ENCODE measurements around the gene CMSS1.

The CMSS1 gene

GRCh38 chr3:99873269-99874102 lies 55.8 kb downstream of the CMSS1 start:
- Histone ChIP-seq H3K36me3 (ENCODE audit: insufficient read depth, low read length) (no peaks in the 10 kb centered on the region), H3K4me1 (ENCODE audit: insufficient read depth, low read length, poor library complexity, severe bottlenecking) (peaks cover 23% of the 10 kb centered on the region)

GRCh38 chr3:99874237-99875002 lies 56.8 kb downstream of the CMSS1 start:
- no peaks in the 10 kb centered on the region for H3K27me3 ChIP-seq (ENCODE audit: insufficient read depth, low read length, poor library complexity, severe bottlenecking)
- H2AFZ ChIP-seq (ENCODE audit: low read length), result no peak overlapping the region
- H3F3A ChIP-seq (ENCODE audit: low read depth), result no peaks in the 10 kb centered on the region
- TF ChIP-seq, protein P1, sequence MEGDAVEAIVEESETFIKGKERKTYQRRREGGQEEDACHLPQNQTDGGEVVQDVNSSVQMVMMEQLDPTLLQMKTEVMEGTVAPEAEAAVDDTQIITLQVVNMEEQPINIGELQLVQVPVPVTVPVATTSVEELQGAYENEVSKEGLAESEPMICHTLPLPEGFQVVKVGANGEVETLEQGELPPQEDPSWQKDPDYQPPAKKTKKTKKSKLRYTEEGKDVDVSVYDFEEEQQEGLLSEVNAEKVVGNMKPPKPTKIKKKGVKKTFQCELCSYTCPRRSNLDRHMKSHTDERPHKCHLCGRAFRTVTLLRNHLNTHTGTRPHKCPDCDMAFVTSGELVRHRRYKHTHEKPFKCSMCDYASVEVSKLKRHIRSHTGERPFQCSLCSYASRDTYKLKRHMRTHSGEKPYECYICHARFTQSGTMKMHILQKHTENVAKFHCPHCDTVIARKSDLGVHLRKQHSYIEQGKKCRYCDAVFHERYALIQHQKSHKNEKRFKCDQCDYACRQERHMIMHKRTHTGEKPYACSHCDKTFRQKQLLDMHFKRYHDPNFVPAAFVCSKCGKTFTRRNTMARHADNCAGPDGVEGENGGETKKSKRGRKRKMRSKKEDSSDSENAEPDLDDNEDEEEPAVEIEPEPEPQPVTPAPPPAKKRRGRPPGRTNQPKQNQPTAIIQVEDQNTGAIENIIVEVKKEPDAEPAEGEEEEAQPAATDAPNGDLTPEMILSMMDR (conservative IDR thresholded peaks at IDR 0.05; ENCODE audit: low read length), result no peak
- no peak for TF ChIP-seq EZH2phosphoT487 (IDR thresholded peaks at IDR 0.05; ENCODE audit: borderline replicate concordance)
- no peak overlapping the region for H3K4me2 ChIP-seq (ENCODE audit: low read depth, low read length, poor library complexity, severe bottlenecking)
- no peak overlapping the region for H3K9ac ChIP-seq (ENCODE audit: low read depth, low read length, poor library complexity, severe bottlenecking)
- peaks cover 20% of the 10 kb centered on the region for H3K4me1 ChIP-seq (ENCODE audit: insufficient read depth, low read length, poor library complexity, severe bottlenecking)
- no peaks in the 10 kb centered on the region for H3K9me3 ChIP-seq (ENCODE audit: insufficient read depth, low read depth, low read length)
- H3K79me2 ChIP-seq (ENCODE audit: insufficient read depth, low read length), result no peaks in the 10 kb centered on the region
- no peaks in the 10 kb centered on the region for H3K9me2 ChIP-seq (replicated peaks; ENCODE audit: low read depth, low read length)
- H3K4me3 ChIP-seq (ENCODE audit: low read length, poor library complexity, severe bottlenecking), result no peak overlapping the region
- H4K20me1 ChIP-seq (ENCODE audit: insufficient read depth, low read length, poor library complexity, severe bottlenecking), result no peaks in the 10 kb centered on the region
- H3K36me3 ChIP-seq (ENCODE audit: insufficient read depth, low read length), result no peaks in the 10 kb centered on the region

More at GRCh38 chr3:99873269-99874102, 55.8 kb downstream of the CMSS1 start:
- Histone ChIP-seq H2AFZ (ENCODE audit: low read length) (no peak overlapping the region), H3F3A (ENCODE audit: low read depth) (no peaks in the 10 kb centered on the region), H3K27me3 (ENCODE audit: insufficient read depth, low read length, poor library complexity, severe bottlenecking) (no peaks in the 10 kb centered on the region), H3K79me2 (ENCODE audit: insufficient read depth, low read length) (no peaks in the 10 kb centered on the region), H4K20me1 (ENCODE audit: insufficient read depth, low read length, poor library complexity, severe bottlenecking) (no peaks in the 10 kb centered on the region), H3K4me2 (ENCODE audit: low read depth, low read length, poor library complexity, severe bottlenecking) (no peak overlapping the region), H3K9me3 (ENCODE audit: insufficient read depth, low read depth, low read length) (no peaks in the 10 kb centered on the region), H3K9ac (ENCODE audit: low read depth, low read length, poor library complexity, severe bottlenecking) (no peak overlapping the region), H3K4me3 (ENCODE audit: low read length, poor library complexity, severe bottlenecking) (no peak overlapping the region), H3K9me2 (replicated peaks; ENCODE audit: low read depth, low read length) (no peaks in the 10 kb centered on the region)
- TF ChIP-seq EZH2phosphoT487 (IDR thresholded peaks at IDR 0.05; ENCODE audit: borderline replicate concordance), result no peak
- TF ChIP-seq, protein P1 (conservative IDR thresholded peaks at IDR 0.05; ENCODE audit: low read length), result no peak

DNA sequence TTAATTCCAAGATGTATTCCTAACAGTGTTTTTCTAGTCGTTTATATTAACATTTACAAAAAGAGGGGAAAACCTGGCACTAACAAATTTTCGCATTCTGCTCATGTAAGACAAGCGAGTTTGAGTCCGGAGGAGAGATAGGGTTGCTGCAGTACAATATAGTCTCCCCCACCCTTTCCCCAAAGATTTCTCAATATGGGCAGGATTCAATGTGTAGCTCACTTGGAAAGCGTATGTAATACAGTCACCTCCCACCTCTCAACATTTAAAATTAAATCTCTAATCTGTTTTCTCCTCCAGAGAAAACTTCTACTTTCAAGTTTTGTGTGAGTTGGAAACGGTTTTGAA lies 57.9 kb downstream of the CMSS1 start:
- Histone ChIP-seq H3F3A (ENCODE audit: low read depth) (no peaks in the 10 kb centered on the region), H3K4me3 (ENCODE audit: low read length, poor library complexity, severe bottlenecking) (no peak overlapping the region), H3K36me3 (ENCODE audit: insufficient read depth, low read length) (no peaks in the 10 kb centered on the region), H3K9me2 (replicated peaks; ENCODE audit: low read depth, low read length) (no peaks in the 10 kb centered on the region), H3K9me3 (ENCODE audit: insufficient read depth, low read depth, low read length) (no peaks in the 10 kb centered on the region), H4K20me1 (ENCODE audit: insufficient read depth, low read length, poor library complexity, severe bottlenecking) (no peaks in the 10 kb centered on the region), H3K79me2 (ENCODE audit: insufficient read depth, low read length) (no peaks in the 10 kb centered on the region; the same call in 1 of the 2 replicates), H3K4me1 (ENCODE audit: insufficient read depth, low read length, poor library complexity, severe bottlenecking) (peaks cover 20% of the 10 kb centered on the region), H3K27me3 (ENCODE audit: insufficient read depth, low read length, poor library complexity, severe bottlenecking) (no peaks in the 10 kb centered on the region), H3K9ac (ENCODE audit: low read depth, low read length, poor library complexity, severe bottlenecking) (no peak overlapping the region), H2AFZ (ENCODE audit: low read length) (no peak overlapping the region), H3K4me2 (ENCODE audit: low read depth, low read length, poor library complexity, severe bottlenecking) (no peak overlapping the region)
- TF ChIP-seq, protein P1 (conservative IDR thresholded peaks at IDR 0.05; ENCODE audit: low read length), result no peak
- no peak for TF ChIP-seq EZH2phosphoT487 (IDR thresholded peaks at IDR 0.05; ENCODE audit: borderline replicate concordance)

Measured in Loucy (cell line).